ENCODE results near the gene CMIP.

DNA sequence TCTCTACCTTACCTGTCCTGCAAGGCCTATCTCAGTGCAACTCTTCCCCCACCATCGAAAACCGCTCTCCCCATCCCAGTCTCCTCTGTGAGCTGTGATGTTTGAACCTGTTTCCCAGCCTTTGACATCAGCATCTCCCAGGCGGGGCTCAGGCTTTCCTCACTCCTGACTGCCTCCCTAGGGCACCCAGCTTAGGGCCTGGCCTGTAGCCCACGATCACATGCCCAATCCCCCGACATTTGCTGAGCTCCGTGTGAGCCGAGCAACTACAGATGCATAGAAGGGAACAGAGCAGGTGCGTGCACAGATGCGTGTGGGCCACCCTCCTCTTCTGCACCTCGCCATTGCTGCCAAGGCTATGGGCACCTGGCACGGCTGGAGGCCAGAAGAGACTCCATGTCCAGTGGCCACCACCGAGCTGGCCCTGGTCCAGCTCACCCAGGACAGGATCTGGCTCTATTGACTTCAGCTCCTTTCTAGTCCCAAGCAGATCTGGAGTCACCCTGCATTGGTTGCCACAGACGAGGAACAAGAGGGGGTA lies 35.5 kb upstream of the CMIP start:
- TF ChIP-seq, protein P1, sequence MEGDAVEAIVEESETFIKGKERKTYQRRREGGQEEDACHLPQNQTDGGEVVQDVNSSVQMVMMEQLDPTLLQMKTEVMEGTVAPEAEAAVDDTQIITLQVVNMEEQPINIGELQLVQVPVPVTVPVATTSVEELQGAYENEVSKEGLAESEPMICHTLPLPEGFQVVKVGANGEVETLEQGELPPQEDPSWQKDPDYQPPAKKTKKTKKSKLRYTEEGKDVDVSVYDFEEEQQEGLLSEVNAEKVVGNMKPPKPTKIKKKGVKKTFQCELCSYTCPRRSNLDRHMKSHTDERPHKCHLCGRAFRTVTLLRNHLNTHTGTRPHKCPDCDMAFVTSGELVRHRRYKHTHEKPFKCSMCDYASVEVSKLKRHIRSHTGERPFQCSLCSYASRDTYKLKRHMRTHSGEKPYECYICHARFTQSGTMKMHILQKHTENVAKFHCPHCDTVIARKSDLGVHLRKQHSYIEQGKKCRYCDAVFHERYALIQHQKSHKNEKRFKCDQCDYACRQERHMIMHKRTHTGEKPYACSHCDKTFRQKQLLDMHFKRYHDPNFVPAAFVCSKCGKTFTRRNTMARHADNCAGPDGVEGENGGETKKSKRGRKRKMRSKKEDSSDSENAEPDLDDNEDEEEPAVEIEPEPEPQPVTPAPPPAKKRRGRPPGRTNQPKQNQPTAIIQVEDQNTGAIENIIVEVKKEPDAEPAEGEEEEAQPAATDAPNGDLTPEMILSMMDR (IDR thresholded peaks at IDR 0.05), result no peak
- no peak for TF ChIP-seq POLR2A (IDR thresholded peaks at IDR 0.05)
